IPS-NIHi7 (cell line): ENCODE data around the gene PXT1.

Experiments used
- DNase-seq: peaks from one replicate; pipeline ENCODE4 v3.0.0; 2012; ENCODE audit warnings: mixed read lengths; ENCODE audit errors: extremely low spot score

The PXT1 gene

DNA sequence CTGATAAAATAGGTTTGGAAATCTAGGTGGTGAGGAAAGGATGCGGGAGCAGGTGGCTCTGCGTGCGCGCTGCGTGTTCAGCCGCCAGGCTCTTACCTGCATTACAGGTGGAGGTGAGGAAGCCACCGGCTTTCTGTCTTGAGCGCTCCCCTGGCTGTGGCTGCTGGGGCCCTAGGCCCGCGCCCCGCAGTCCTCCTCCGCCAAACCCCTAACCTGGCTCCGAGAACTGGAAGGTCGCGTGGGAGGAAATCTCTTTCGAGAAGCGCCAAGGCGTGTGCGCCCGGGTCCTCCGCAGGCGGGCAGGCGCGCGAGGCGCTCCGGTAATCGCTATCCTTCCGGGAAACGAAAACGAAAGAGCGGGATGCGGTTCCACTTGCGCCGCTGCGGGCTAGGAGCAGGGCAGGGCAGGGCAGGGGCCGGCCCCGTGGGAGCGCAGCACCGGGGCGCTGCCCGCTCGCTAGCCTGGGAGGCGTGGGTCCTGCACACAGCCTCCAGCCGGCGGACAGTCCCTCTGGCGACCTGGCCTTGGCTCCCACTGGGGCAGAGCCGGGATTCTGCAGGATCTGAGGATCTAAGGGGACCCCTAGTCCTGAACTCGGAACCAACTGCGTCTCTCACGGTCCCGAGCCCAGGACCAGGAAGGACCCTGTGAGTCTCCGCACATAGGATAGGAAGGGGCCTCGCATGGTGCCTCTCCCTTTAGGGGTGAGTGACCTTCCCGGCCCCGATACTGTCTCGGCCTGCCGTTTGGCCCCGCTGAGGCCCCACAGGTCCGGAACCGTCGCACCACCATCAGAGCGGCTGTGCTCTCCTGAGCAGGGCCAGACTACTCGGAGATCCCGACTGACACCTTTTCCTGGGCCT is 55.0 kb downstream of the PXT1 start, which contains the start of gene ETV7:
Gene ETV7, minus strand, starts transcription at position 230 of the 864 bp plus-strand sequence. Its CDS starts 128 bp downstream, at position 102.
- DNase-seq, result peak; percentile 42

DNA sequence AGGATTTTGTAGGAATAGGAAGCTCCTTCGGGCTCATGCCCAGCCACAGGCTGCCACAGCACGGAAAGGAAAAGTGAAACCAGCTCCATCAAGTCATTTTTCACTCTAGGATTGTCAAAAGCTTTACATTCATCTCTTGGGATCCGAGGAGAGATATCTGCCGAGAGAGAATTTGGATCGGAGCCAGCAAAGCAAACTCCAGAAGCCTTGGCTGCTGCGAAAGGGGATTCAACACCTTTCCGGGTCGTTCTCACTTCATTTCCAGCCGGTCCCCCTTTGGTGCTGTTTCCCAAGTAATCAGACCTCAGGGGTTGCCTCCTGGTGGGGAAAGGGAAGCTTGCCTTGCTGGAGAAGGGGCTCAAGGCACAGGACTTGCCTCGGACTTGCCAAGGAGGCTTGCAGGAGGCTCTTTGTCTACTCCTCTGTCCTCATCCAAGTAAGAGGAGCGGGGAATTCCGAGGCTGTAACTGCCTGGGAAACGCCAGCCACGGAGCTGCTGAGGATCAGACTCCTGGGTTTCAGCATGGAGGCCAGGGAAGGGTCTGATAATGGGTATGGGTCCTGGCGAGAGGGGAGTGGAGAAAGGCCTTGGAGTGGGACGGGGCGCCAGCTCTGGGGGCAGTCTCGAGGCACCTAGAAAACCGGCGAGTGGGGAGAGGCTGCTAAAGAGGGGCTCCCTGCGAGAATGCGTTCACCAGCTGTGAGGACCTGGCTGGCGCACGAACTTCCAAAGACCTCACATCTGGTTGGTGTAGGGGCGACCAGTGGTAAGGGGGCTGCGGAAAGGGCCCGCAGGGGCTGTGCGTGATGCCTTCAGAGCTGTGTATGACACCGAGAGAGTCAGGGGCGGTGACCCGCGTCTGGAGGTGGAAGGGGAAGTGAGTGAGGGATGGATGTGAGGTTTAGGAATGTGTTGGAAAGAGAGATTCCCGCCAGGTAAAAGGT is 55.9 kb downstream of the PXT1 start:
- DNase-seq, result peak; percentile 61

DNA sequence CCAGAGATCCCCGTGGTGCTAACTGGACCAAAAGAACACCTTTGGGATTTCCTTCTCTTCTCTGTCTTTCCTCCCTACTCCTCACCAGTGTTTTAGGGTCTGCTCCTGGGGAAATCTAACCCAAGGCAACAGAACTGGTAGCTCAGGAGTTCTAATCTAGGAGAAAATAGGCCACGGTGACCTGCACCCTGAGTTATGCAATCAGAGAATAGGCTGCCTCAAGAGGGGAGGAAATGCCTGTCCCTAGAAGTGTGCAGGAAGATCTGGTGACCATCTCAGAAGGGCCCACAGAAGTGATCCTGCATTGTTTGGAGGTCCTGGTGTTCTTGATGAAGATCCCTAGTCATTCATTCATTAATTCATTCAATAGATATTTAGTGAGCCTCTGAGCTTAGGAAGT is 58.6 kb downstream of the PXT1 start:
- no peak for DNase-seq

DNA sequence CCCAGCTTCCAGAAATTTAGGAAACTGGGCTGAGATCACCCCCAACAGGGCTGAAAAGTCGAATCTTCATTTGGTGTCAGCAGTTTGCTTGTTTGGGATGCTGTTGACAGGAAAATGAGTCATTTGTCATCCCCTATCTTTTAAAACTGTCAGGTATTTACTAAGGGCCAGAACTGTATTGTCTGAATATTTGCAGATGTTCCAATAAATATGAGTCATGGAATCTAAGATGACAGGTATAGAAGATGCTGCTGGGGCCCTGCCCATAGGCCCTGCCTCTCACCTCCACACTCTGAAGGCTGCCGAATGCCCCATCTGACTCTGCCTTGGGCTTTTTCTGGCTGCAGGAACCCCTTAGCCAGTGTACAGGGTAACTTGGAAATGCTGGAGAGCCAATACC is 59.0 kb downstream of the PXT1 start:
- no peak for DNase-seq

- no peak for DNase-seq
Observed at GRCh38 chr6:36382976-36383375, 59.7 kb downstream of the PXT1 start.

DNA sequence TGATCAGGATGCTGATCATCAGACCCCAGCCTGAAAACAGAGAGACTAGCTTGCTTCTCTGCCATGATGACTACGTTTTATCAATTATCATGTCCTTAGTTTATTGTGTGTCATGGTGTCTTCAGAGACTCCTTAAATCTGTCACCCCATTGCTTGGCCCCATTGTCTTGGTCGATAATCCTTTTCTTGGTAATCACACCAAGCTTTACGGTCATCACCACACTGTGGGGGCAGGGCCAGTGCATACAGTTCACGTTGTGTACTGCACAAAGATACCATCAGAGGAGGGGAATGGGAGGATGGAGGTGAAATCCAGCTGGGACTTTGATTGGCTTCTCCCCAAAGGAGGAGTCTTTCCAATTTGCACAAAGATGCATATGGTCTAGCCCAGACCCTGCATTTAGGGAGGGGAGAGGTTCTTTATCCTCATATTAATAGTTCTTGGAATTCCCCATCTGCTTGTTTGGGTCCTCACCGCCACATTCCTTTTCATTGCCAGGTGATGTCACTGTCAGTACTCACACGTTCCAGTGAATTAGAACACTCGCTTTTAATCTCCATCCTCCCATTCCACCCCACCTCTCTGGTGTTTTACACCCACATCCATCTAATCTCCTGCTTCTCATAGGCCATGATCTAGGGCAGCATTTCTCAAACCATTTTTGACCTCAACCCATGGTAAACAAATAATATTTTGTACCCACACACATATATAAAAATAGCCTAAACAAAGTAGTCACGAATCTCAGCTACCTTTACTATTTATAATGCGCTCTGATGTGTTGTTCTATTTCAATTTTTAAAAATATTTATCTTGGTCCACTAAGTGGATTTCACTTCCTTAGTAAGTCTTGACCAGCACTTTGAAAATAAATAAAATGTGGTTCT is 60.9 kb downstream of the PXT1 start:
- no peak for DNase-seq

DNA sequence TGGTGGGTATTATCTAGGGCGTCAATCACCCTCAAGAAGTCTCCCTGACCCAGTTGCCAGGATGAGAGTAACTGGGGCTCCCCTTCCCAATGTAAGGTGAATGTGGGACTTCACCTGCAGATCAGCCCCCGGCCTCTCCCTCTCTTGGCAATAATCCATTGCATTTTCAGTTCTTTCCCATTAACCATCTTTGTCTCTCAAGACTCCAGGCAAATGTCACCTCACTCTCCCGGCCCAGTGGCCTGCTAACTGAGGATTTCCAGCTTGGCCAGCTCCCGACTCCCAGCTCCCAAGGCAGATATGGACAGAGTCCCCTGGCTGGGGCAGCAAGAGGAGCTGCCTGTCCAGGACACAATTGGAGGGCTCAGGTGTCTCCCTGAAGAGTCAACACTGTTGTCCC is 62.5 kb downstream of the PXT1 start:
- DNase-seq, result no peak

- no peak for DNase-seq
Observed at GRCh38 chr6:36378936-36379335, 63.7 kb downstream of the PXT1 start.

GRCh38 chr6:36378243-36378920 is 64.3 kb downstream of the PXT1 start:
- no peak for DNase-seq

GRCh38 chr6:36377594-36377993 is 65.1 kb downstream of the PXT1 start:
- no peak for DNase-seq

DNA sequence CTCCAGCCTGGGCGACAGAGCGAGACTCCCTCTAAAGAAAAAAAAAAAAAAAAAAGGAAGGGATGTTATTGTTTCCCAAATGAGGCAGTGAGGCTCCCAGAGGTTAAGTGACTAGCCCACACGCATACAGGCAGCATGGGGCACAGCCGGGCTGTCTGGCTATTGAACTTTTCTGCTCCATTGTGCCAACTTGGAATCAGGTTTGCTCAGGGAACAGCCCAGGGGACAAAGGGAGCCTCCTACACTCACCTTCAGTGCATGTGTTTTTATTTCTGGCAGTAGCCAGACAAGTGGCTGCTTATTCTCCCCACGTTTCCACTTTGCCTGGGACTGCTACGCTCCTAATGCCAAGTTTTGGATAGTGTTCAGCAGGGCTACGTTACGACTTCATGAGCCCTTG is 65.9 kb downstream of the PXT1 start:
- DNase-seq, result no peak

DNA sequence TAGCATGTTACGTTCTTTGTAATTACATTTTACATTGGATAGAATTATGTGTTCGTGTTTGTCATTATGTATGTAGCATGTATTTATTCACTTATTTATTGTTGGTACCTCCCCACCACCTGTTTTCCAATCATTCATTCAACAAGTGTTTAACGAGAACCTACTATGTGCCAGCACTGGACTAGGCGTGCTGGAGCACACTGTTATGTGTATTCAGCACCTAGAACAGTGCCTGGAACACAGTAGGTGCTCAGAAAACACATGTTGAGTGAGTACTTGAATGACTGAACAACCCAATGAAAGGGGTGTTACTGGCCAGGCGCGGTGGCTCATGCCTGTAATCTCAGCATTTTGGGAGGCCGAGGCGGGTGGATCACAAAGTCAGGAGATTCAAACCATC is 66.5 kb downstream of the PXT1 start:
- no peak for DNase-seq

DNA sequence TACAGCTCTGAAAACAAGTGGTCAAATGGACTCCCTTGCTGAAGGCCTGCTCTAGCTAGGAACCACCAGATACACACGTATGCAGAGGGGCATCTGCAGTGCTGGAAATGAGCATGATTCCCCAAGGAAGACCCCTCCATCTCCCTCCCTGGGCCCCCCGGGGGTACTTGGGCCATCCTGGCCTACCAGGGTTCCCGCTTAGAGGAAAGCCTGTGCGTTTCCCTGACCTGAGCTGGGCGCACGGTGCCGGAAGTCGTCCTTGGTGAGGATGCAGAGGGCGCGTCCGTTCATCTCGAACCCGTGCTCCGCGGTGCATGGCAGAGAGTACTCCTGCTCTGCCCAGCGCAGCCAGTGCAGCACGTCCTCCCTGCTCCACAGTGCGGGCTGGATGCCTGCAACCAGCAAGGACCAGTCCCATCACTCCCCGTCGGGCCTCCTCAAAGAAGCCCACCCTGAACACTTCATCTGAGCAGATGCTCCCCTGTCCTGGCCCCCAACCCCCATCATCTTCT is 67.0 kb downstream of the PXT1 start:
- no peak for DNase-seq

DNA sequence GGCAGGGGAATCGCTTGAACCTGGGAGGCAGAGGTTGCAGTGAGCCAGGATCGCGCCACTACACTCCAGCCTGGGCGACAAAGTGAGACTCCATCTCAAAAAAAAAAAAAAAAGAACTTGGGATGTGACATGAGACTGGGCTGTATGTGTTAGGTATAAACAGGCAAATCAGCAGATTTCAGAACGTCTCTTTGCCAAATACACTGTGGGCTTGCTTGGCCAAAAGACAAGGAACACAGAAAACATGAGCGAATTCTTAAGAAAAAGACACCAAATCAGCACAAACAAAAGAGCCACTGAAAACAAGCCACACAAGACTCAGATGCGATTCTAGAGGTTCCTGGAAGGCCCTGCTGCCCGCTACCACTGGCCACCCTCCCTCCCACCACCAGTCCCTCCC is 67.7 kb downstream of the PXT1 start:
- DNase-seq, result no peak

GRCh38 chr6:36374194-36374593 is 68.5 kb downstream of the PXT1 start:
- DNase-seq, result no peak

DNA sequence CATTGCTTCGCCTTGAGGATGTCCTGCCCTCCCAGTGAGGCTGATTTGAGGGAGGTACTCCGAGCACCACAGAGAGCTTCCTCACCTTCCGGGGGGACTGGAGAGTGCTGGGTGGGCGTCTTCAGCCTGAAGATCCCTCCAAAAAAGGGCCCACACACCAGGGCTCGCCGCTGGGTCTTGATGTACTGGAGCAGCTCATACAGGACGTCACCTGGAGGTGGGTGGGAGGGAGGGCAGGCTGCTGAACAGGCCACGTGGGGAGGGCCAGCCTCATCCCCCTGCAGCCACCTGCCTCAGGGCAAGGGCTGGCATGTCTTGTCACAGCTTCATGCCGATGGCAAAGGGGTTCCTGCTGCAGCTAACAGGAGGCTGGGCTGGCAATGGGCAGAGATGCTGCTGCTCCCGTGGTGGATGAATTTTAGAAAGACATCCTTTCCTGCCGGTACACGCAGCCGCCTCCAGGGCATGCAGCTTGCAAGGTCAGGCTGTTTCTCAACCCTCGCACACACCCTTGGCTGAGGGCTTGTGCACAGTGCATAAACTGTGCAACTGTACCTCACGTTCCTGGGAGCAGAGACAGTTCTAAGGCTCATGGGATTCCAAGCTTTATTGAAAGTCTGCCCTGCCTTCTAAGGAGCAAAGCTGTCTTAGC is 69.2 kb downstream of the PXT1 start:
- no peak for DNase-seq

GRCh38 chr6:36372088-36372487 is 70.6 kb downstream of the PXT1 start:
- DNase-seq, result no peak

DNA sequence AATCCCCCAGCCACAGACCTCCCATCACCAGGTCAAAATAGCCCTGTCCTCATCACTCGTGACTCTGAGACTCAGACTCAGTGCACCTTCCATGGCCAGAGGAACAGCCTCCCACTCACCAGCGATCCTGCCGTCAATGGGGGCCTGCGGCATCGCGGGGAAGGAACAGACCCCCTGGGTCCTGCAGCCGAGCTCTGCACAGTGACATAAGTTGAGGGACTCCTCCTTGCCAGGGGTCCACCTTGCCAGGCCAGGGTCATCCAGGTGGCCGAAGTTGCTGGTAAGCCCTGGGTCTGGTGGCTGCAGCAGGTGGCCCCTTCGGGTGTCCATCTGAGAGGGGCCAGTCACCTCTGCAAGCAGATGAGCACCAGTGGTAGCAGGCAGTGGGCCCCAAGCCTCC is 71.4 kb downstream of the PXT1 start:
- no peak for DNase-seq

DNA sequence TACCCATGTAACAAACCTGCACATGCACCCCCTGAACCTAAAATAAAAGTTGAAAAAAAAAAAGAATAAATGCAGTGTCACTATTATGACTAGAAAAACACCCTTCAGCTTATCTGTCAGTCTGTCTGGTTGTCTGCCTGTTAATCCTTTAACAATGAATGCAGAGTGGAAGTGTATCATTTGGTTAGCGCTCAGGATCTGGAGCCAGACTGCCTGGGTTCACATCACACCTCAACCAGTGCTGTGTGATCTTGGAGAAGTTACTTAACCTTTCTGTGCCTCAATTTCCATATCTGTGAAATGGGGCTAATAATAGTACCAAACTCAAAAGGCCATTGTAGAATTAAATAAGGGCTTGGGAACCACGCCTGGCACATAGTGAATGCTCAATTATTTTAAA is 72.0 kb downstream of the PXT1 start:
- no peak for DNase-seq
